NCI-H1694 treated with DMSO at 0.1 percent for 48 hours (cell line): ENCODE results near the gene METRN.

Experiments
- DNase-seq: peaks from one replicate; lab custom pipeline; 2025; lab: John Stamatoyannopoulos, UW

METRN gene

DNA sequence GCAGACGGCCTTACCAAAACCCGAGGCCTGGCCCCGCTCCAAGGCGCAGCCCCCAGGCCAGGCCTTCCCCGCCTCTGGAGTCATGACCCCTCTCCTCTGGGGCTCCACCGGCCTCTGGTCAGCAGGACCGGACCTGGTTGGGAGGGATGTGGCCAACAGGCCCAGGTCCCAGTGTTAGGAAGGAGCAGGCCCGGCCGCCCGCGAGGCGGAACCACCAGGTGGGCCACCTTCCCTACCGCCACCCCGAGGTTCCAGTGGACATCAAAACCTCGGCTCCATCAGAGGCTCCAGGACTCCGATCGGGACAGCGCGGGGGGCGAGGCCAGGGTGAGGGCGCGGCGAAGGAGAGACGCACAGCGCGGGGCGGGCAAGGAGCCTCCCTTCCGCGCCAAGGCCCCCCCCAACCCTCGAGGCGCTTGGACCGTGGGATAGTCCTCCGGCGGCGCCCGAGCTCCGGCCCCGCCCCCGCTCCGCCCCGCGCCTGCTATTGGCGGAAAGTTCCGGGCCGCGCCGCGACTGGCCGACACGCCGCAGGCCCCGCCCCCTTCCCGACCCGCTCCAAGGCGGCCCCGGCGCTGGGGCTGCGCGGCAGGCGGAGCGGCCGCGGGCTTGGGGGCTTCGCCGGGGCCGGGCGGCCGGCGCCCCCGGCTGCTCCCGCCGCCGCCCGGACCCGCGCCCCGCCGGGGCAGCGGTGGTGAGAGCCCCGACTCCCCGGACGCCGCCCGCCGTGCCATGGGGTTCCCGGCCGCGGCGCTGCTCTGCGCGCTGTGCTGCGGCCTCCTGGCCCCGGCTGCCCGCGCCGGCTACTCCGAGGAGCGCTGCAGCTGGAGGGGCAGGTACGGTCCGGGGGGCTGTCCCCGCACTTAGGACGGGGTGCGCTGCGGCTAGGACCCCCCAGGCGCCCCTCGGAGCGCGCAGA, at the start of gene METRN:
TSS of gene METRN (plus strand) at position 561 of the 919 bp plus-strand sequence. CDS start at position 733, 172 bp downstream.
- DNase-seq, result no peak

- DNase-seq, result no peak
These were observed 48.3 kb upstream of the METRN start for GRCh38 chr16:666572-666971.

DNA sequence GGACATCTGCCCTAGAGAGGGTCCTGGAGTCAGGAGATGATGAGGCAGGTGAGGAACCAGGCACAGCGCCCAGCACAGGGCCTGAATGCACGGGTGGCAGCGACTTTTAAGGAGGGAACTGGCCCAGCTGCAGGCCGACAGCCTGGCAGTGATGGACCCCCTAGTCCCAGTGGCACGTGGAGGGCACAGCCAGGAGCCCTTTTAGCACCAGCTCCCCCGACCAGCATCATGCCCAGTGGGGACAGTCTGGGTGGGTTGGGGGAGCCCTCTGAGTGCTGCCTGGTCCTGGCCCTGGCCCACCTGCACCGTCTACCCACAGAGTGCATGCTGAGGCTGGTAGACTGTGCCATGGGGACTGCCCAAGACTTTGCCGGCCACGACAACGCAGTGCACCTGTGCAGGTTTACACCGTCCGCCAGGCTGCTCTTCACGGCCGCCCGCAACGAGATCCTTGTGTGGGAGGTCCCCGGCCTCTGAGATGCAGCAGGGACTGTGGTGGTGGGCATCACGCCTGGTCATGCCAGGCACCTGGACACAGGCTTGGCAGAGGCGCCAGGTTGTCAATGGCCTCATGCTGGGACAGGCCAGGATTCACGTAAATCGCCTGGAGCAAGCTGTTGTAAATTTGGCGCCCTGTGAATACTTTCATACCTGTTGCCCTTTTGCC, 47.7 kb upstream of the METRN start:
- no peak for DNase-seq

- peak; percentile 41 for DNase-seq
These were observed 47.0 kb upstream of the METRN start, which contains the start of gene RHOT2 for GRCh38 chr16:667780-668518. RHOT2 (plus strand) TSS chr16:668132; CDS start chr16:668200, 68 bp downstream.

DNA sequence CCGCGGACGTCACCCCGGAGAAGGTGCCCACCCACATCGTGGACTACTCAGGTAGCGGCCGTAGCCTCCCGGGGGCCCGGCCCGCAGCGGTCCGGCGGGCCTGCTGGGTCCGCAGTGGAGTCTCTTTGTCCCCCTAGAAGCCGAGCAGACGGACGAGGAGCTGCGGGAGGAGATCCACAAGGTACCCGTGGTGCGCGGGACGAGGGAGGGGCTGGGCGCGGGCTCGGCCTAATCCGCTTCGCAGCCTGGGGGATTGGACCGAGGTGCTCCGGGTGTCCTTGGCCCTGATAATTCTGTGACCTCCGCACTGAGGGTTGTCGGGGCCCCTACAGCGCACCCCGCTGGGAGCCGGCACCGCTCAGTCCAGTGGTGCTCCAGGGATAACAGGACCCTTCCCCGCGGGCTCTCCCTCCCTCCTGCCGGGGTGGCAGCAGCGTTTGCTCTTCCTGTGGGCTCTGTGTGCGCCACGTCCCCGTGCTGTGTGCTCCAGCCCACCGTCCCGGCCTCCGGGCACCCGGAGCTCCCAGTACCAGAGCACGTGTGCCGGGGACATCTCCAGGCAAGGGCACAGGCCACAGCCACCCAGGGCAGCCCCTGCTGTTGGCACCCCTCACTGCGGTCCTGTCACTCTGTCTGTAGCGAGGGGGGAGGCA, 46.3 kb upstream of the METRN start:
- no peak for DNase-seq

DNA sequence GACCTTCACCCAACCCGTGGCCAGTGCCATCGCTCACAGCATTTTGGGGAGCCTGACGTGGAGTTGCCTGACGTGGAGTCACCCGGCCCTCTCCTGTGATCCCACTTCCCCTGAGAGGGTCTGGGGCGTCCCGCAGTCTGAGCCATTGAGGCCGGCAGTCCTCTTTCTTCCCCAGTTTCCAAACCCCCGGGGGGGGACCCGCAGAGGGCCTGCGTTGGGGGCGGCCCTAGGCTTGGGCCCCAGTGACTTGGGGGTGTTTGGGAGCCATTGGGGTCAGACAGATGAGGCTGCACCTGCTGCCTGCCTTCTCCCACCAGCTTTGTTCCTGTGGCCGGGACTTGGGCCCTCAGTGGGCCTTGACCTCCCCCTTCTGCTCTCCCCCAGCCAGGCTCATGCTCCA, 45.3 kb upstream of the METRN start:
- no peak for DNase-seq

- no peak for DNase-seq
These were observed 44.2 kb upstream of the METRN start for GRCh38 chr16:670485-671352.

DNA sequence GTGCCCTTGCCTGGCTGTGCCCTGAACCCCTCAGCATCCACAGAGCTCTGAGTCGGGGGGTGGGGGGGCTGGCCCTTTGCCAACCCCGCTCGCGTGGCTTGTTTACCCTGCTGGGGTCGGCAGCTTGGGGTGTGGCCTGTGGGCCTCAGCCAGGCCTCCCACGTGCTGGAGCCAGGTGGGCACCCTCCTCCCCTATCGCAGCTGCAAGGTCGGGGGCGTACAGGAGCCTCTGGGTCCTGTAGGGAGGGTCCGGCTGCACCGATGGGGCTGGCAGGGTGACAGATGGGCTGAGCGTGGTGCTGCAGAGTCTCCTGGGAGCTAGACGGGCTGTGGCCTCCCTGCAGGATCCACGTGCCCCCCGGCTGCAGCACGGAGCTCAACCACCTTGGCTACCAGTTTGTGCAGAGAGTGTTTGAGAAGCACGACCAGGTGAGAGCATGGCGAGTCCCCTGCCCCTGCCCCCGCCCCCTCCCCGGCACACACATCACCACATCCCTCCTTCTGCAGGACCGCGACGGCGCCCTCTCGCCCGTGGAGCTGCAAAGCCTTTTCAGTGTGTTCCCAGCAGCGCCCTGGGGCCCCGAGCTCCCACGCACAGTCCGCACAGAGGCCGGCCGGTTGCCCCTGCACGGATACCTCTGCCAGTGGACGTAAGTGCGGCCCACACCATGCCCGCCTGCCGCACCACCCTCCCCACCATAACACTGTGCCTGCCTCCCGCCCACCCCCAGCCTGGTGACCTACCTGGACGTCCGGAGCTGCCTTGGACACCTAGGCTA, 43.4 kb upstream of the METRN start:
- no peak for DNase-seq

DNA sequence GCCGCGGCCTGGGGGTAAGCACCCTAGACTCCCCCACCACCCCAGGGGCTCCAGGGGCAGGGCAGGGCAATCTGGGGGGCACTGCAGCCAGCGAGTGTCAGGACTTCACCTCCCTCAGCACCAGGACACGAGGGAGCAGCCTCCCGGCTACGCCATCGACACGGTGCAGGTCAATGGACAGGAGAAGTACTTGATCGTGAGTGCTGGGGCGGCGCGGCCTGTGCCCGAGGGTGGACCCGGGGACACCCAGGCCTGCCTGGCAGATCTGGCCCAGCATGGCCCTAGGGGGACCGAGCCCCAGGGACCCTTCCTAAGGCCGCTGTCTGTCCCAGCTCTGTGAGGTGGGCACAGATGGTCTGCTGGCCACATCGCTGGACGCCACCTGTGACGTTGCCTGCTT, 42.5 kb upstream of the METRN start:
- no peak for DNase-seq

GRCh38 chr16:672851-673250, 42.1 kb upstream of the METRN start:
- DNase-seq, result no peak

- DNase-seq, result no peak
These were observed 41.4 kb upstream of the METRN start for GRCh38 chr16:673399-673991.

DNA sequence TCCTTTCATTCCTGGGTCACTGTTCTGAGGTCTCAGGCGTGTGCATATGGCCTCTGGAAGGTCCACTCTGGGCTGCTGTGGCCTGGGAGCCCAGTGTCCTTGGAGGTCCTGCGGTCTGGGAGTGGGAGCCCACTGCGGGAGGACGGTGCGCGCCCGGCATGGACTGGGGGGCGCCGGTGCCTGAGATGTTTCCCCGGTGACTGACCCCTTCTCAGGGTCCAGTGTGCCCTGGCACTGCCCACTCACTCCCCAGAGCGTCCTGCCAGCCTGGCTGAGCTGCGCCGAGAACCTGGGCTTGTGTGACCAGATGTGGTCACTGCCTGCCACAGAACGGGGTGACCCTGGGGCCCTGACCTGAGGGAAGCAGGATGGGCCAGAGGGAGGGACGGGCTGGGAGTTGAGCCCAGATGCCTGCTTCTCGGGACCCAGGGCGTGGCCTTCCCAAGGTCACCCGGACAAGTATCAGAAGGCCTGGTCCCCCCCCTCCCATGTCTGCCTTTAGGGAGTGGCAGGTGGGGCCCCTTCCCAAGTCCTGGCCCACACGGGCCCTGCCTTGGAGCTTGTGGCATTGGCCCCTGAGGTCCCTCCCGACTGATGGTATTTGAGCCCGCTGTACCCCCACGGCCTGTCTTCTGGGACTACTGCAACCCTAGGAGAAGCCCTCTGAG, 40.6 kb upstream of the METRN start:
- no peak for DNase-seq

DNA sequence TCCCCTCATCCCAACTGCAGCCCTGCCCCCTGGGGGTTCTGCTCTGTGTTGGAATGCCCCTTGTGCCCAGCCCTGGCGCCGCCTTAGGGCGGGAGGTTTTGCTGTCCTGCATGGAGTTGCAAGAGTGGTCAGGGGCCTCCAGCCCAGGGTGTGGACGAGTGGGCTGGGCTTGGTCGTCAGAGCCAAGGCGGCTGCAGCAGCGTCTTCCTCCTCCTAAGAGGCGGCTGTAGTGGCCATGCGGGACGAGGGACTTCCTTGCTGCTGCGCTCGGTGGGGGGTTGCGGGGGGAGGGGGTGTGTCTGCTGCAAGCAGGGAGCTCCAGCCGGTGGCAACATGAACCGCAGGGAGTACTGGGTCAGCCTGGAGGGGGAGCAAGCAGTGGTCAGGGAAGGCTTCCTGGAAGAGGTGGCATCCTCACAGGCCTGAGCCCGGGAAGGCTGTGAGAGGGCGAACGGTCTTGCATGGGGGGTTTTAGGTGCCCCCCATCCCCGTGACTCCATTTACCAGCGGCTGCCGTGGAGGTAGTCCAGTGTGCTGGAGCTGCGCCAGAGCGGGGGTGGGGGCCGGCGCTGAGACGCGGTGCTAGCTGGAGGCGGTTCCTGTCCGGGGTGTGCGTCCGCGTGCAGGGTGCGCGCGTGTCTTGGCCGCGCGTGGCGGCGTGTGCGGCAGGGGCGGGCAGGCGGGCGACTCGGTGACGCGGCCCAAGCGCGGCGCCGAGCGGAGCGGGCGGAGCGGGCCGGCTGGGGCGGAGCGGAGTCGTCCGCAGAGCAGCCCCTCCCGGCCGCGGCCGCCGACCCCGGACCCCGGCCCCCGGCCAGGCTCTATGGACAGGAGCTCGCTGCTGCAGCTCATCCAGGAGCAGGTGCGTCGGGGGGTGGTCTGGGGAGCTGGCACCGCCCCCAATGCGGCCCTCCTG, 39.7 kb upstream of the METRN start, which contains the start of gene RHBDL1:
TSS of gene RHBDL1 (plus strand) at position 704 of the 916 bp plus-strand sequence. CDS start at position 824, 120 bp downstream.
- DNase-seq, result no peak

DNA sequence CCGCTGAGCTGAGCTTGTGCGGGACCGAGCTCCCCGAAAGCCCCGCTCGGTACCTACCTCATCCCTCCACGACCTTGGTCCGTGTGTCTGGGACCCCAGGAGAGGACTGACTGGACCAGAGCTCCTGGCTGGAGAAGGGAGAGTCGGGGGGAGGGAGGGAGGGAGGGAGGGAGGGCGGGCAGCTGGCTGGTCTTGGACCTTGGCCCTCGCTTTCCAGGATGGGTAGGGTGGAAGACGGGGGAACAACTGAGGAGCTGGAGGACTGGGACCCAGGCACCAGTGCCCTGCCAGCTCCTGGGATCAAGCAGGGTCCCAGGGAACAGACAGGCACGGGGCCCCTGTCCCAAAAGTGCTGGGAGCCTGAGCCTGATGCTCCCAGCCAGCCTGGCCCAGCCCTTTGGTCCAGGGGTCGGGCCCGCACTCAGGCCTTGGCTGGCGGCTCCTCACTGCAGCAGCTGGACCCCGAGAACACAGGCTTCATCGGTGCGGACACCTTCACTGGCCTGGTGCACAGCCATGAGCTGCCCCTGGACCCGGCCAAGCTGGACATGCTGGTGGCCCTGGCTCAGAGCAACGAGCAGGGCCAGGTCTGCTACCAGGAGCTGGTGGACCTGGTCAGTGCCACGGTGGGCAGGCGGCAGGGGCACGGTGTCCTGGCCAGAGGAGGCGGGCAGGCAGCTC, 38.9 kb upstream of the METRN start:
- no peak for DNase-seq

GRCh38 chr16:676565-676902, 38.4 kb upstream of the METRN start:
- no peak for DNase-seq

DNA sequence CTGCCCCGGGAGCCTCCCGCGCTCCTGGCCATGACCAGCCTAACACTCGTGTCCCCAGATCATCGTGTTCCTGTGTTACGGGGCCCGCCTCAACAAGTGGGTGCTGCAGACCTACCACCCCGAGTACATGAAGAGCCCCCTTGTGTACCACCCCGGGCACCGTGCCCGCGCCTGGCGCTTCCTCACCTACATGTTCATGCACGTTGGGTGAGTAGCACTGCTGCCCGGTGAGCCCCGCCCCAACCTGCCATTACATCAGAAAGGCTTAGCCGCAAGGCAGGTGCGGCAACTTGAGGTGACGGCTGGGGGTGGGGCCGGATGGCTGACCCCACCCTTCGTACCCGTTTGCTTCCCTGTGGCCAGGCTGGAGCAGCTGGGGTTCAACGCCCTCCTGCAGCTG, 38.0 kb upstream of the METRN start:
- DNase-seq, result no peak
